Stimulated activated naive CD8-positive, alpha-beta T cell treated with anti-CD3 and anti-CD28 coated beads, Interleukin-15, amount 100 ng/mL, for 72 hours (primary cell): ENCODE measurements around the gene FSTL4.

Source experiments
- ATAC-seq: fragments of 150-1000 bp; cut with Tn5 transposase; 2 replicates; pipeline ENCODE4 v1.10.0; 2021; ENCODE audit warnings: mild to moderate bottlenecking, moderate library complexity
- DNase-seq, 2 donors: peaks; one replicate each; pipeline ENCODE4 v3.0.0; 2021 to 2022
- H3K27ac Mint-ChIP-seq, 2 donors: one replicate each; pipeline ENCODE4 v1.8.0; 2022; ENCODE audit warnings: mild to moderate bottlenecking in 2 of 2, mixed read lengths in 2 of 2, moderate library complexity in 2 of 2
- H3K27me3 Mint-ChIP-seq: one replicate; pipeline ENCODE4 v1.8.0; 2022; ENCODE audit warnings: mixed read lengths
- H3K4me1 Mint-ChIP-seq: one replicate; pipeline ENCODE4 v1.8.0; 2022; ENCODE audit warnings: mild to moderate bottlenecking, mixed read lengths
- H3K4me3 Mint-ChIP-seq, 2 donors: one replicate each; pipeline ENCODE4 v1.8.0; 2022; ENCODE audit warnings: mild to moderate bottlenecking in 2 of 2, mixed read lengths in 2 of 2, moderate library complexity in 1 of 2
- H3K9me3 Mint-ChIP-seq, 2 donors: one replicate each; pipeline ENCODE4 v1.8.0; 2022; ENCODE audit warnings: mixed read lengths in 2 of 2

Gene FSTL4

GRCh38 chr5:133627180-133627579 is 14.8 kb upstream of the FSTL4 start:
- peaks cover 5% of the 10 kb centered on the region for H3K4me1 Mint-ChIP-seq
- peaks cover 8 to 24% of the 10 kb centered on the region in 2 donors for H3K9me3 Mint-ChIP-seq
- ATAC-seq = peak; percentile 95
- peaks cover 66% of the 10 kb centered on the region for H3K27me3 Mint-ChIP-seq
- no peak overlapping the region for H3K27ac Mint-ChIP-seq
- H3K4me3 Mint-ChIP-seq = no peak overlapping the region
- DNase-seq = no peak

DNA sequence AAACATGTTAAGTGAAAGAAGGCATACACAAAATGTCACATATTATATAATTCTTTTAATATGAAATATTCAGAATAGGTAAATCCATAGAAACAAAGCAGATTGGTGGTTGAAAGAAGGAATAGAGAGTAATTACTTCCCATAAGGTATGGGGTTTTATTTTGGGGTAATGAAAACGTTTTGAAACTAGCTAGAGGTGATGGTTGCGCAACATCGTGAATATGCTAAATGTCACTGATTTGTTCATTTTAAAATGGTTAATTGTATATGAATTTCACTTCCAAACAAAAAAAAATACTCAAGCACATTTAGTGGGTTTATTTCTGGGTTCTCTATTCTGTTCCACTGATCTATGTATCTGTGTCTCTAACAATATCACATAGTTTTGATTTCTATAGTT is 12.0 kb upstream of the FSTL4 start:
- Mint-ChIP-seq H3K27me3 (peaks cover 57% of the 10 kb centered on the region), H3K4me3 (no peak overlapping the region), H3K4me1 (peaks cover 5% of the 10 kb centered on the region), H3K9me3 (peaks cover 8 to 24% of the 10 kb centered on the region in 2 donors), H3K27ac (no peak overlapping the region)
- DNase-seq (no peak), ATAC-seq (no peak)

- peaks cover 49% of the 10 kb centered on the region for H3K27me3 Mint-ChIP-seq
These were observed 5.8 kb upstream of the FSTL4 start for GRCh38 chr5:133618141-133618540.

GRCh38 chr5:133613743-133614142 is 1.4 kb upstream of the FSTL4 start:
- H3K4me1 Mint-ChIP-seq = peaks cover 34% of the 10 kb centered on the region
- peaks cover 66% of the 10 kb centered on the region for H3K27me3 Mint-ChIP-seq
- ATAC-seq (no peak), DNase-seq (no peak)
- H3K9me3 Mint-ChIP-seq = no peaks in the 10 kb centered on the region
- H3K27ac Mint-ChIP-seq = no peak overlapping the region
- H3K4me3 Mint-ChIP-seq = no peak overlapping the region

More at GRCh38 chr5:133618141-133618540, 5.8 kb upstream of the FSTL4 start:
- no peak overlapping the region for H3K27ac Mint-ChIP-seq
- DNase-seq (no peak), ATAC-seq (peak; percentile 55)
- peaks cover 0 to 2% of the 10 kb centered on the region in 2 donors for H3K9me3 Mint-ChIP-seq
- H3K4me1 Mint-ChIP-seq = peaks cover 14% of the 10 kb centered on the region
- peak overlapping the region in 1 of 2 donors; percentile 8 for H3K4me3 Mint-ChIP-seq

GRCh38 chr5:133613184-133613583 is 843 bp upstream of the FSTL4 start:
- H3K9me3 Mint-ChIP-seq = no peaks in the 10 kb centered on the region
- no peak overlapping the region for H3K27ac Mint-ChIP-seq
- H3K27me3 Mint-ChIP-seq = peaks cover 72% of the 10 kb centered on the region
- H3K4me1 Mint-ChIP-seq = peaks cover 30% of the 10 kb centered on the region
- ATAC-seq (no peak), DNase-seq (no peak)
- peak overlapping the region; percentile 70 to 81 for H3K4me3 Mint-ChIP-seq

DNA sequence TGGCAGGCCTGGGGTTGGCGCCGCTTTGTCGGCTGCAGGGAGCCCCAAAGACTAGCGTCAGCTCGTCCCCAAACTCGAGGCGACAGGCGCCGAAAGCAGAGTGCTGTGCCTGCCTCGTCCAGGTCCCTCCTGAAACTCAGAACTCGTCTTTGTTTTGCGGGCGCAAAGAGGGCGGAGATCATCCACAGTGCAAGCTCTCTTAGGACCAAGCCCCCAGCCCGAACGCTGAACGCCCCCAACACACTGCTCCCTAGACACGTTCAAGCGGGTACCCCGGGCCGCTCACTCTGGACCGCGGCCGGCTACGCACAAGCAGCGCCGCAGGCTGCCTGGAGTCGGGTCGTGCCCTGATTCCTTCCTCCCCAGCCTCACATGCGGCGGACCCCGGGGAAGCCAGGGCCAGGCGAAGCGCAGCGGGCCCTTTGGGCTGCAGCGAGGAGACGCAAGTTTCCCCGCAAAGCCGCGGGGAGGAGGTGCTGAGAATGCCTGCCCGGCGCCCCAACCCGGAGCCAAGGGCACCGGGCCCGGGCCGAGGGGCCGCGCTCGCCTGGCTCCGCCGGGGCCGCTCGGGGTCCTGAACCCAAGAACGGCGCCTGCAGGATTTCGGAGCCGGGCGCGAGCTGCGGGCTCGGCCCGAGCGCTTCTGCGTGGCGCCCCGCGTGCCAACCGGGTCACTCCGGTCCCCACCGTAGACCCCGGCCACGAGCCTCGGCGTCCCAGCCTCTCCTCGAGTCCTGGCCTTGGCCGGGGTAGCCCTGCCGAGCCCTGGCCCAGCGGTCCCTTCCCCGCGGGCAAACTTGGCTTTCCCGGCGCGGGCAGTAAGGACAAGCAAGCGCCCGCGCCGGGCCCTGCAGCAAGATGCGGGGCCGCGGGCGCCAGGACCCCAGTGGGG is 738 bp downstream of the FSTL4 start:
- H3K27me3 Mint-ChIP-seq = peaks cover 81% of the 10 kb centered on the region
- DNase-seq = peak; percentile 14 to 23

DNA sequence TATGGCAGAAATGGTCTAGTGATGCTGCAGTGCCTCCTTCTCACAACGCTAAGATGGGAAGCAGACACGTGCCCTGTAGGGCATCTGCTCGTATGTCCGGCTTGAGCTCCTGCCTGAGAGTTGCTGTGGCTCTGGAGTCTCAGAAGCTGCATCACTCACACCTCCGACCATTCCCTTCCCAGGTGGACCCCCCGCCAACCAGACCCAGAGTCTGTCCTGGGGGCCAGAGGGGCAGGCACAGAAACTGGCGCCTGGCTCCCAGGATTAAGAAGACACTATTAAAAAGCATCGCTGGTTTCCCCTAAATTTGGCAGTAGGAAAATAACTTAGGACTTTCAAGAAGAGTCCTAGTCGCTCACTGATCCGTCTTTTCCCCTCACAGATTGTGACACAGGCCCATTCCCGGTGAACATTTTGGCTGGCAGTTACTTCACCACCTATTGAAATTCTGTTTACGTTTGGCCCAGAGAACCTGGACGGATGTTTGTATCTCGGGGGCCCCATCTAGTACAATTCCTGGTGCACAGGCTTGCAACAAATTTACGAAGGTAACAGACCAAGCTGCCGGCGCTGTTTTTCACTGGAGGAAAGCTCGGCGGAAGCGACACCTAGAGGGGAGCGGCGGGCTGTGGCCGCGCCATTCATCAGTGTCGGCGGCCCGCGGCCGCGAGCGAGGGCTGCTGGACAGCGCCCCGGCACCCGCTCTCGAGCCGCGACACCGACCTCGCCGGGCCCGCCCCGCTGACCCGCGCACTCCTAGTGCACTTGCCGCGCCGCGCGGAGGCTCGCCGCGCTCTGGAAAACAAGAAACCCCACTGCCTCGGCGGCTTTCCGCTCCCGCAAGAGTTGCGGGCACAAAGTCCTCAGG is 1.6 kb downstream of the FSTL4 start:
- peak; percentile 79 for ATAC-seq
- peak; percentile 45 to 47 for DNase-seq
- Mint-ChIP-seq H3K9me3 (no peaks in the 10 kb centered on the region), H3K27me3 (peaks cover 78% of the 10 kb centered on the region), H3K27ac (no peak overlapping the region), H3K4me3 (peak overlapping the region; percentile 65 to 77), H3K4me1 (peaks cover 21% of the 10 kb centered on the region)

More for the DNA sequence above, 738 bp downstream of the FSTL4 start:
- H3K27ac Mint-ChIP-seq = no peak overlapping the region
- ATAC-seq = peak; percentile 31
- H3K4me1 Mint-ChIP-seq = peaks cover 21% of the 10 kb centered on the region
- no peaks in the 10 kb centered on the region for H3K9me3 Mint-ChIP-seq
- H3K4me3 Mint-ChIP-seq = peak overlapping the region; percentile 65 to 77

DNA sequence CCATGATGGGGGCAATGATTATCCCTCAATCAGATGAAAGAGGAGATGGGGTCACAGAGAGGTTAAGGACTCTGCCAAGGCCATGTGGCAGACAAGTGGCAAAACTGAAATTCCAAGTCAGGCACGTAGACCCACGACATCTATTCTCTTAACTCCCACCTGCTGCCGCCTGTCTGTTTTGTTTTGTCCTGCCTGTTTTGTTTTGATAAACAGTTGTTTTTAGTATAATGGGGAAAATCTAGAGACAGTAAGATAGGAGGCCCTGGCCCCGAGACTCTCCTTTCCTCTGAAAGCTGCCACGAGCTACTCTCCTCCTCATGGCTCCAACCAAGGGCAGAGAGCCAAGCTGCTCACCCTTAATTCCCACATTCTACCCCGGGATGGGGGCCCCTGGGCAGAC is 4.9 kb downstream of the FSTL4 start:
- no peak for ATAC-seq
- Mint-ChIP-seq H3K27me3 (peaks cover 55% of the 10 kb centered on the region), H3K9me3 (no peaks in the 10 kb centered on the region)

GRCh38 chr5:133606835-133607234 is 5.5 kb downstream of the FSTL4 start:
- Mint-ChIP-seq H3K4me3 (no peak overlapping the region), H3K27me3 (peaks cover 58% of the 10 kb centered on the region), H3K4me1 (peaks cover 14% of the 10 kb centered on the region), H3K27ac (no peak overlapping the region), H3K9me3 (no peaks in the 10 kb centered on the region)
- no peak for DNase-seq
- ATAC-seq = no peak

More for the DNA sequence above, 4.9 kb downstream of the FSTL4 start:
- no peak overlapping the region for H3K27ac Mint-ChIP-seq
- peaks cover 14% of the 10 kb centered on the region for H3K4me1 Mint-ChIP-seq
- no peak overlapping the region for H3K4me3 Mint-ChIP-seq
- no peak for DNase-seq

- DNase-seq = no peak
- H3K4me3 Mint-ChIP-seq = no peak overlapping the region
- H3K27ac Mint-ChIP-seq = no peak overlapping the region
- no peaks in the 10 kb centered on the region for H3K4me1 Mint-ChIP-seq
- ATAC-seq = no peak
- H3K9me3 Mint-ChIP-seq = no peaks in the 10 kb centered on the region
- peaks cover 54% of the 10 kb centered on the region for H3K27me3 Mint-ChIP-seq
These were observed 7.0 kb downstream of the FSTL4 start for GRCh38 chr5:133605323-133605722.

GRCh38 chr5:133603711-133604110 is 8.6 kb downstream of the FSTL4 start:
- Mint-ChIP-seq H3K27me3 (peaks cover 38% of the 10 kb centered on the region), H3K4me3 (no peak overlapping the region), H3K9me3 (no peaks in the 10 kb centered on the region), H3K27ac (no peak overlapping the region), H3K4me1 (no peaks in the 10 kb centered on the region)
- DNase-seq (no peak), ATAC-seq (no peak)

GRCh38 chr5:133602835-133603380 is 9.4 kb downstream of the FSTL4 start:
- peaks cover 30% of the 10 kb centered on the region for H3K27me3 Mint-ChIP-seq
- DNase-seq = no peak
- H3K9me3 Mint-ChIP-seq = no peaks in the 10 kb centered on the region
- H3K4me3 Mint-ChIP-seq = no peak overlapping the region
- H3K27ac Mint-ChIP-seq = no peak overlapping the region
- no peaks in the 10 kb centered on the region for H3K4me1 Mint-ChIP-seq
- ATAC-seq = no peak

- no peaks in the 10 kb centered on the region for H3K4me1 Mint-ChIP-seq
- no peak overlapping the region for H3K4me3 Mint-ChIP-seq
- no peak for ATAC-seq
These were observed 12.7 kb downstream of the FSTL4 start for GRCh38 chr5:133599600-133599999.

DNA sequence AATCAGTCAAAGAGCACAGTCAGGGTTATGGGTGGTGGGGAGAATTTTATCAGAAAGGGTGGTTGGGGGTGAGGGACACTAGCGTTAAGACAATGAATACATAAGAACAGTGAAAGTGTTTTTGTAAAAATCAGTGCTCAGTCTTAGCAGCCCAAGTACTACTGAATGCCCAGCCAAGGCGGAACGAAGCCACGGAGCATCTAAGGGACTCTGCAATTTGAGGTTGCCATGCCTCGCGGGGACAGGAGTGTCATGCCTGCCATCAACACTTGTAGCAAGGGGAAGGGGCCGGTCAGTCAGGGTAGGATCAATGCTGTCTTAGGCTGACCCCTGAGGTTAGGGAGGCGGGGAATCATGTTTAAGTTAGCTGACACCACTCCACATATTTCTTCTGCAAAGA is 13.3 kb downstream of the FSTL4 start:
- ATAC-seq (no peak), DNase-seq (no peak)
- Mint-ChIP-seq H3K27me3 (peaks cover 23% of the 10 kb centered on the region), H3K4me3 (no peak overlapping the region), H3K9me3 (no peaks in the 10 kb centered on the region), H3K27ac (no peak overlapping the region), H3K4me1 (no peaks in the 10 kb centered on the region)

More at GRCh38 chr5:133599600-133599999, 12.7 kb downstream of the FSTL4 start:
- peaks cover 23% of the 10 kb centered on the region for H3K27me3 Mint-ChIP-seq
- H3K9me3 Mint-ChIP-seq = no peaks in the 10 kb centered on the region
- DNase-seq = no peak
- no peak overlapping the region for H3K27ac Mint-ChIP-seq

GRCh38 chr5:133596049-133596448 is 16.3 kb downstream of the FSTL4 start:
- Mint-ChIP-seq H3K27me3 (peaks cover 16% of the 10 kb centered on the region), H3K9me3 (no peaks in the 10 kb centered on the region), H3K27ac (no peak overlapping the region), H3K4me1 (no peaks in the 10 kb centered on the region), H3K4me3 (no peak overlapping the region)
- no peak for DNase-seq
- ATAC-seq = no peak
